Naive thymus-derived CD8-positive, alpha-beta T cell (primary cell): ENCODE data around the gene FOXO6. TPM values are rescaled to one million over a fixed set of nuclear protein-coding genes. Genes with fewer than 3 reads are reported as not detected.

Experiments
- ATAC-seq, 2 donors: fragments of 150-1000 bp; cut with Tn5 transposase in 1 of 2; sonication (Bioruptor Pico), chemical (Tn5 transposase) in 1 of 2; 1 replicate in 1 of 2; 2 replicates in 1 of 2; pipeline ENCODE4 v1.10.0; 2021; ENCODE audit warnings: mild to moderate bottlenecking in 2 of 2, moderate library complexity in 2 of 2
- POLR2A ChIA-PET: fragments of 350-600 bp; sonication (Branson Sonifier 250); formaldehyde crosslinking; loops from one replicate; lab custom pipeline; 2021; ENCODE audit warnings: antibody characterized with exemption; lab: Charles Lee
- DNase-seq, 10 donors: peaks; one replicate each; pipeline versions ENCODE4 v3.0.0 to v3.0.0-alpha.2; 2020 to 2022
- H3K27ac Mint-ChIP-seq, 10 donors: one replicate each; pipeline ENCODE4 v1.8.0; 2020 to 2022; ENCODE audit warnings: mild to moderate bottlenecking in 10 of 10, mixed read lengths in 10 of 10, moderate library complexity in 4 of 10, inconsistent platforms in 1 of 10
- H3K27me3 Mint-ChIP-seq, 5 donors: one replicate each; pipeline ENCODE4 v1.8.0; 2021 to 2022; ENCODE audit warnings: mixed read lengths in 5 of 5
- H3K36me3 Mint-ChIP-seq, 3 donors: one replicate each; pipeline ENCODE4 v1.8.0; 2020 to 2022; ENCODE audit warnings: mixed read lengths in 3 of 3, mild to moderate bottlenecking in 2 of 3, inconsistent platforms in 1 of 3
- H3K4me1 Mint-ChIP-seq, 4 donors: one replicate each; pipeline ENCODE4 v1.8.0; 2021 to 2022; ENCODE audit warnings: mixed read lengths in 4 of 4
- H3K4me3 Mint-ChIP-seq, 10 donors: one replicate each; pipeline ENCODE4 v1.8.0; 2020 to 2022; ENCODE audit warnings: mild to moderate bottlenecking in 10 of 10, mixed read lengths in 10 of 10, moderate library complexity in 6 of 10, inconsistent platforms in 1 of 10
- H3K9me3 Mint-ChIP-seq, 9 donors: one replicate each; pipeline ENCODE4 v1.8.0; 2020 to 2022; ENCODE audit warnings: mixed read lengths in 9 of 9, mild to moderate bottlenecking in 3 of 9, inconsistent platforms in 1 of 9, moderate library complexity in 1 of 9
- polyA plus RNA-seq, 3 donors: library from polyadenylated mRNA; unstranded; fragments of 300-500 nt; fragmentation: Illumina TruSeq; gene quantifications; one replicate each; pipeline ENCODE4 v1.2.3, GENCODE V29; 2021
- total RNA-seq, 8 experiments: library from RNA in 2 of 8; stranded (reverse) in 2 of 8; gene quantifications; one replicate each; pipeline ENCODE4 v1.2.3 and lab custom pipeline; 2021 to 2026

The FOXO6 gene
- total and polyA plus RNA-seq, 5 experiments from 2014 or later = 0.19 TPM; not detected in 4

DNA sequence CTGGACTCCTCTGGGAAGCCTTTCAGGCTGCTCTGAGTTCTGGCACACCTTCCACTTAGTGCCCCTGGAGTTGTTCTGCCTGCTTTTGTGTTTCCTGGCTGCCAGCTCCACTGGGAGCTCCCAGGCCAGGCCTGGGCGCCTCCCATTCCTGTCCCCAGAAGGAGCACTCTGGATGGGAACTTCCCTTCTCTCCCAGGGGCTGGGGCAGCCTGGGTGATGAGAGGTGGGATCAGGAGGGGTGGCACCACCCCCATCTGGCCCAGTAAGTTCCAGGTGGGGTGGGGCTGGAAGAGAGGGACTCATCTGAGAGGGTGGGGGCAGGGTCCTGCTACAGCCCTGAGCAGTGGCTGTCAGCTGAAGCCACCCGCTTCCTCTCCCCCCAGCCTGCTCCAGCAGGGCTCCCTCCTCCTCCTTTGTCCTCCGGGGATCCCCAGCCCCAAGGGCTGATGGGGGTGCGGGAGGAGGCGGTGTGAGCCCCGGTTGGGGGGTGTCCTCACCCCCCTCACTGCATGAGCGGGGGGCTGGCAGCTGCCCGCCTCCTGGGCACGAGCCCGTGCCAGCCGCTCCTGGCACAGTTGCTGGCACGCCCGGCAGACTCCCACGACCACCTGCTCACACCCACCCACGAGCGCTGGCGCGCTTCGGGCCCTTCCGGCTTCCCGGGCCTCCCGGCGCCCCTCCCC, 4.7 kb downstream of the FOXO6 start:
- peak in 8 of 10 donors; percentile 30 to 58 (median 44) for DNase-seq
- Mint-ChIP-seq H3K9me3 (no peaks in the 10 kb centered on the region), H3K4me3 (peak overlapping the region in 7 of 10 donors; percentile 18 to 78 (median 38)), H3K27ac (peak overlapping the region in 5 of 10 donors; percentile 13 to 86 (median 63)), H3K27me3 (peaks cover 2 to 32% (median 31%) of the 10 kb centered on the region in 5 donors), H3K36me3 (no peaks in the 10 kb centered on the region), H3K4me1 (peaks cover 7 to 48% (median 33%) of the 10 kb centered on the region in 4 donors)
- POLR2A ChIA-PET = no interaction called here
- peak; percentile 15 to 43 for ATAC-seq

GRCh38 chr1:41366455-41367287, 5.4 kb downstream of the FOXO6 start:
- Mint-ChIP-seq H3K27ac (peak overlapping the region in 5 of 10 donors; percentile 29 to 75 (median 52)), H3K27me3 (peaks cover 2 to 38% (median 31%) of the 10 kb centered on the region in 5 donors), H3K4me3 (peak overlapping the region; percentile 50 to 79 (median 72)), H3K36me3 (no peaks in the 10 kb centered on the region), H3K4me1 (peaks cover 7 to 48% (median 33%) of the 10 kb centered on the region in 4 donors), H3K9me3 (no peaks in the 10 kb centered on the region)
- peak in 9 of 10 donors; percentile 41 to 77 (median 55) for DNase-seq
- peak; percentile 58 to 62 for ATAC-seq
- POLR2A ChIA-PET = no interaction called here

- DNase-seq (no peak), ATAC-seq (no peak)
- no peaks in the 10 kb centered on the region for H3K9me3 Mint-ChIP-seq
- H3K27ac Mint-ChIP-seq = peak overlapping the region in 4 of 10 donors; percentile 52 to 75 (median 57)
- H3K27me3 Mint-ChIP-seq = peaks cover 2 to 44% (median 31%) of the 10 kb centered on the region in 5 donors
- H3K4me1 Mint-ChIP-seq = peaks cover 6 to 48% (median 31%) of the 10 kb centered on the region in 4 donors
- H3K4me3 Mint-ChIP-seq = peak overlapping the region; percentile 50 to 78 (median 70)
- POLR2A ChIA-PET = no interaction called here
- H3K36me3 Mint-ChIP-seq = no peaks in the 10 kb centered on the region
These were observed 6.0 kb downstream of the FOXO6 start for GRCh38 chr1:41367288-41367642.

GRCh38 chr1:41368366-41368765, 7.1 kb downstream of the FOXO6 start:
- no peak overlapping the region for H3K27ac Mint-ChIP-seq

GRCh38 chr1:41368801-41369200, 7.6 kb downstream of the FOXO6 start:
- POLR2A ChIA-PET = no interaction called here
- Mint-ChIP-seq H3K27ac (peak overlapping the region in 1 of 10 donors; percentile 36), H3K4me1 (peaks cover 6 to 35% (median 20%) of the 10 kb centered on the region in 4 donors), H3K27me3 (peaks cover 3 to 47% (median 32%) of the 10 kb centered on the region in 5 donors), H3K9me3 (no peaks in the 10 kb centered on the region), H3K36me3 (no peaks in the 10 kb centered on the region), H3K4me3 (no peak overlapping the region)
- no peak for DNase-seq
- no peak for ATAC-seq

More at GRCh38 chr1:41368366-41368765, 7.1 kb downstream of the FOXO6 start:
- POLR2A ChIA-PET = no interaction called here
- H3K4me3 Mint-ChIP-seq = no peak overlapping the region
- no peaks in the 10 kb centered on the region for H3K36me3 Mint-ChIP-seq
- no peaks in the 10 kb centered on the region for H3K9me3 Mint-ChIP-seq
- H3K27me3 Mint-ChIP-seq = peaks cover 5 to 47% (median 30%) of the 10 kb centered on the region in 5 donors
- no peak for DNase-seq
- peaks cover 6 to 40% (median 23%) of the 10 kb centered on the region in 4 donors for H3K4me1 Mint-ChIP-seq
- ATAC-seq = no peak

DNA sequence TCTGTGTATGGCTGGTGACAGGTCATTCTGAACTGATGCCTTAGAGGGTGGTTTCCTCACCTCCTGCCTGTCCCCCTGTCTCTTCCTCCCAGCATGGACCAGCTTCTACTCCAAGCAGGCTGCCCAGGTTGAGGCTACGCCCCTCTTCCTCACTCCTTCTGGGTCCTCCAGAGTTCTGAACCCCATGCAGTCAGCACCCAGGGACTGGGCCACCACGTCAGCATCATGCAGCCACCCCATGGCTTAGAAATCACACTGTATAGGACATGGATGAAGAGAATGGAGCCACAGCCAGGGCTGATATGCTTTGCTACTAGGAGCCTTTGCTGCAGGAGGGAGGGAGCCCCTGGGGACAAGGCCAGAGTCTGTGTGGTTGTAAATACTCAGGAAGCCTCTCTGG, 8.3 kb downstream of the FOXO6 start:
- POLR2A ChIA-PET = no interaction called here
- Mint-ChIP-seq H3K27me3 (peaks cover 3 to 55% (median 37%) of the 10 kb centered on the region in 5 donors), H3K9me3 (no peaks in the 10 kb centered on the region), H3K36me3 (no peaks in the 10 kb centered on the region), H3K4me1 (peaks cover 6 to 32% (median 19%) of the 10 kb centered on the region in 4 donors), H3K4me3 (peak overlapping the region in 1 of 10 donors; percentile 45), H3K27ac (peak overlapping the region in 1 of 10 donors; percentile 25)
- DNase-seq = no peak
- no peak for ATAC-seq

DNA sequence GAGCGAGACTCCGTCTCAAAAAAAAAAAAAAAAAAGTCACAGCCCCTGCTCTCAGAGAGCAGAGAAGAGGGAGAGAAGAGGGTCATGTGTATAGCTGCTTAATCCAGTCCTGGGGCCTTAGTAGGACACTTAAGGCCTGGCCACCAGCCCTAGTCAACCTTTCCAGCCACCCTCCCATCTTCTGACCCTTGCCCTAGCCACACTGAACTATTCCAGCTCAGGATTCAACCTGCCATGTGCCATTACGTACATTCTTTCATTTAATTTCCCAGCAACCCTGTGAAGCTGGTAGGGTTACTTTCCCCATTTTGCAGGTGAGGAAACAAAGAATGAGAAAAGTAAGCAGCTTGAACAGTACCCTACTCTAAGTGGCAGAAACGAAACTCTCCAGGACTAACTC, 9.0 kb downstream of the FOXO6 start:
- no peak for DNase-seq
- H3K36me3 Mint-ChIP-seq = no peaks in the 10 kb centered on the region
- H3K4me3 Mint-ChIP-seq = no peak overlapping the region
- ATAC-seq = no peak
- POLR2A ChIA-PET = no interaction called here
- peaks cover 3 to 25% (median 18%) of the 10 kb centered on the region in 4 donors for H3K4me1 Mint-ChIP-seq
- H3K27me3 Mint-ChIP-seq = peaks cover 6 to 57% (median 34%) of the 10 kb centered on the region in 5 donors
- no peaks in the 10 kb centered on the region for H3K9me3 Mint-ChIP-seq
- no peak overlapping the region for H3K27ac Mint-ChIP-seq

- DNase-seq (no peak), ATAC-seq (no peak)
These were observed 9.7 kb downstream of the FOXO6 start for GRCh38 chr1:41370756-41371420.

GRCh38 chr1:41371630-41372599, 10.7 kb downstream of the FOXO6 start:
- ATAC-seq = no peak
- H3K9me3 Mint-ChIP-seq = no peaks in the 10 kb centered on the region
- peaks cover 11 to 70% (median 47%) of the 10 kb centered on the region in 5 donors for H3K27me3 Mint-ChIP-seq
- POLR2A ChIA-PET = interaction anchor here (1.1 kb wide), 1 partner anchor 10 kb away, joined by 3 read pairs; no protein-coding TSS in a partner anchor
- H3K27ac Mint-ChIP-seq = no peak overlapping the region
- no peak for DNase-seq
- H3K4me1 Mint-ChIP-seq = peaks cover 1 to 12% (median 10%) of the 10 kb centered on the region in 4 donors
- H3K4me3 Mint-ChIP-seq = no peak overlapping the region
- H3K36me3 Mint-ChIP-seq = no peaks in the 10 kb centered on the region

More at GRCh38 chr1:41370756-41371420, 9.7 kb downstream of the FOXO6 start:
- Mint-ChIP-seq H3K4me1 (peaks cover 1 to 18% (median 15%) of the 10 kb centered on the region in 4 donors), H3K36me3 (no peaks in the 10 kb centered on the region), H3K9me3 (no peaks in the 10 kb centered on the region), H3K27ac (peak overlapping the region in 2 of 10 donors; percentile 46 to 50), H3K4me3 (no peak overlapping the region), H3K27me3 (peaks cover 9 to 64% (median 41%) of the 10 kb centered on the region in 5 donors)
- POLR2A ChIA-PET = interaction anchor here (0.6 kb wide), 1 partner anchor 11 kb away, joined by 3 read pairs; no protein-coding TSS in a partner anchor

DNA sequence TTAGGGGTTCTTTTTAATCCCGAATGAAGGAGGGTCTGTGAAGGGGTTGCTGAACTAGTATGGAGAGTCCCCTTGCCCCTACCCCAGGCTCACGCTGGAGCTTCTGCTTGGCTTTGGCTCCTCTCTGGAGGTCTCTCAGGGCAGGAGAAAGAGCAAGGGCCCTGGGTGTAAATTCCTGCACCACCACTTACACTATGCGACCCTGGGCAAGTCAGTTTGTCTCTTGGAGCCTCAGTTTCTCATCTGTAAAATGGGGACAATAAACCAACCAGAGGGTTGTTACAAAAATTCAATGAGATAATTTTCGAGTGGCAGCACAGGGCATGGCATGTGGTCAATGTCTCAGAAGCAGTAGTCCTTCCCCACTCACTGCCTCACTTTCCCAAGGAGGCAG, 11.4 kb downstream of the FOXO6 start:
- POLR2A ChIA-PET = interaction anchor here (1.1 kb wide), 1 partner anchor 9 kb away, joined by 3 read pairs; no protein-coding TSS in a partner anchor
- no peak for DNase-seq
- H3K4me1 Mint-ChIP-seq = peaks cover 0 to 5% (median 4%) of the 10 kb centered on the region in 4 donors
- no peak overlapping the region for H3K27ac Mint-ChIP-seq
- no peak overlapping the region for H3K4me3 Mint-ChIP-seq
- H3K36me3 Mint-ChIP-seq = no peaks in the 10 kb centered on the region
- H3K27me3 Mint-ChIP-seq = peaks cover 13 to 70% (median 49%) of the 10 kb centered on the region in 5 donors
- H3K9me3 Mint-ChIP-seq = no peaks in the 10 kb centered on the region
- no peak for ATAC-seq

DNA sequence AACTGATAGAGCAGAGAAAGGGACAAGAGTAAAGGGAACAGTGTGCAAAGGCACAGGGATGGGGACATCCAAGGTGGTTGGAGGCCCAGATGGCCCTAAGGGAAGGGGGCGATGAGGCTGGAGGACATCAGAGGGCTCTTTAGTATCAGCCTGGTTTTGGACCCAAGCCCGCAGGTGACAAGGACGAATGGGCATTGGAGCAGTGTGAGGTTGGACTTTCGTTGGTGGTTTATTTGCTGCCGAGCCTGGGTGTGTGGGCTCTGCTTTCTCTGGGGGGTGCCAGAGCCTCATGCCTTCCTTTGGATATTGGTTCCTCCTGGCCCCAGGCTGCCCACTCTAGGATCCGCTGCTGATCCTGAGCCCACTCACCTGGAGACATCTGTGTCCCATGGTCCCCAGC, 12.1 kb downstream of the FOXO6 start:
- Mint-ChIP-seq H3K4me1 (no peaks in the 10 kb centered on the region), H3K27me3 (peaks cover 13 to 70% (median 50%) of the 10 kb centered on the region in 5 donors), H3K27ac (peak overlapping the region in 1 of 10 donors; percentile 42), H3K9me3 (no peaks in the 10 kb centered on the region), H3K4me3 (no peak overlapping the region), H3K36me3 (no peaks in the 10 kb centered on the region)
- POLR2A ChIA-PET = no interaction called here
- DNase-seq (no peak), ATAC-seq (no peak)
